GM18519 (cell line): ENCODE data around the gene GNAO1.

Source experiments
- ATAC-seq: cut with Tn5 transposase; IDR thresholded peaks from one replicate; pipeline ENCODE4 v1.9.1; 2021; ENCODE audit warnings: mild to moderate bottlenecking, moderate library complexity; ENCODE audit not compliant: unreplicated experiment, low FRiP score

GNAO1 gene

DNA sequence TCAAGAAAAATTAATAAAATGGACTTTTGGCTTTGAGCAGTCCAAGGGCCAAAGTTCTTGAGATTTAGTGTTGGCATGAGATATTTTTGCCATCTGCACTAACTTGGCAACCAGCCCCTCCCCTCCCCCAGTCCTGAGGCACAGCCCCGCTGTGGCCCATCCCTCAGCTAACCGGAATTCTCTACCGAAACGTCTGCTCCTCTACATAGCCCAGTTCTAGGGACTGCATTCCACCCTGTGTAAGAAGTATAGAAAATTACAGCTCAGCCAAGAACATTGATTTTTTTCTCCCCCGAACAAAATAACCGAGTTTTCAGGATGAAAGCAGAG, 136.6 kb downstream of the GNAO1 start:
- no peak for ATAC-seq

GRCh38 chr16:56328276-56329022, 137.2 kb downstream of the GNAO1 start:
- ATAC-seq = no peak

DNA sequence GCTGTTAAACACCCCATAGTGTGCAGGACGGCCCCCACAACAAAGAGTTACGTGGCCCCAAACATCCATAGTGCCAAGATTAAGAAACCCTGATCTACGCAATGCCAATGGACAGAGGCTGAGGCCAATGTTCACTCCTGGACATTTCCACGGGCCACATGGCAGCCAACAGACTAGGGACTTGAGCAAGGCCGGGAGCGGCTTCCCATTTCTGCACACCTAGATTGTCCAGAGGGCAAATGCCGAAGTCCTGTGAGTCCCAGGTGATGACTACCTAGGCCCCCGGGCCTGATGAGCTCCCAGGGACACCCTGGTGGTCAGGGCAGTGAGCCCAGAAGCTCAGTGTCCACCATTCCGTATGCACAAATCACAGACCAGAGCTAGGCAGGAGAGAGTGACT, 138.6 kb downstream of the GNAO1 start:
- ATAC-seq = no peak

DNA sequence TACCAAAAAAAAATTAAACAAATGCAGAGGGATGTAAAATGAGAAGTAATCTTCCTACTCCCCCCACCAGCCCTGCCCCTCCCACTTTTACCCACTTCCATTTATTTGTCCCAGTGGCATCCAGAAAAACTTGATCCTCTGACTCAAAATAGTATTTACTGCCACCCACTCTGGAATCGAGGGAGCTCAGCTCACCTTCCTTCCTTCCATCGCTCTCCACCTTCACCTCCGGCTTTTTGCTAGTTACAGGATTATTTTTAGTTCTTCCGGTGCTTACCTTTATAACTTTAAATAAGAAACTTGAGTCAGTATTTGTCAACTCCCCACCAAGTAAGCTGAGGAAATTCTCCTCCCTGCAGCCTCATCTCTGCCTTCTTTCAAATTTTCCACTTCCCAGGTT, 139.2 kb downstream of the GNAO1 start:
- ATAC-seq = no peak

- no peak for ATAC-seq
These were observed 140.1 kb downstream of the GNAO1 start for GRCh38 chr16:56331399-56331798.

DNA sequence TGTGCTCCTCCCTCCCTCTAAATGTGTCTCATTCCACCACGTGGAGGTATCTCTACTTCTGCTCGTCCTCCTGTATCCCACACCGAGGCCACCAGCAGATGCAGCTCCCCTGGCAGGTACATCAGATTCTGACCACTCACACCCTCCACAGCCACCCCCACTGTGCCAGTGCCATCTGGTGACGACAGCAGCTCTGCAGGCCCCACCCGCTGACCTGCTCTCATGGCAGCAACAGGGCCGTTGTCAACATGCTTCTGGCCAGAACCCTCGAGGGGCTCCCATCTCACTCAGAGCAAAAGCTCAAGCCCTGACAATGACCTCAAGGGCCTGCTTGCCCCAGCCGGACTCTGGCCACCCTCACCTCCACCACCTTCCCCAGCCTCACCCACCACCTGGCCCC, 140.6 kb downstream of the GNAO1 start:
- no peak for ATAC-seq

DNA sequence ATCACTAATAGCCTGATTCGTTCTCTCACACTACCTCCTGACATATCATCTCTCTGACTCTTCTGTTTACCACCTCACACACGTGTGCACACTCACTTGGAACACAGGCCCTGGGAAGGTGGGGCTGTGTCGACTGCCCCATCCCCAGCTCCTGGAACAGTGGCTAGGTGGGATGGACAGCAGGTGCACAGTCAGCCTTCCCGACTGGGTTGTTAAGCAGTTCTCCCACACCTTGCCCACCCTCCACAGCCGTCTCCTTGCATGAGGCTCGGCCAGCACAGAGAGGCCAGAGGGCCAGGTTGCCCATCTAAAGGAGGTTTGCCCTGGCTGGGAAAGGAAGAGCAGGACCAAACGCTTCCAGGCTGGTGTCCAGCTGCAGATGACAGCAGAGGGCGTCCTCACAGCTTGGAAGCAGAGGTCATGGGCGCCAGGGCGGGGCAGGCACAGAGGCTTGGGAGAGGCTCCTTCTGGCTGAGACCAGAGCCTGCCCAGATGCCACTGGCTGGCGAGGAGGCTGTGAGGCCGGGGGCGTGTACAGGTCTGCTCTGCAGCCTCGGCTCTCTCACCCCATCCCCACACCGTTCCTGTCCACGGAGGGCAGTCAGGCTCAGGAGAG, 141.3 kb downstream of the GNAO1 start:
- ATAC-seq = no peak

DNA sequence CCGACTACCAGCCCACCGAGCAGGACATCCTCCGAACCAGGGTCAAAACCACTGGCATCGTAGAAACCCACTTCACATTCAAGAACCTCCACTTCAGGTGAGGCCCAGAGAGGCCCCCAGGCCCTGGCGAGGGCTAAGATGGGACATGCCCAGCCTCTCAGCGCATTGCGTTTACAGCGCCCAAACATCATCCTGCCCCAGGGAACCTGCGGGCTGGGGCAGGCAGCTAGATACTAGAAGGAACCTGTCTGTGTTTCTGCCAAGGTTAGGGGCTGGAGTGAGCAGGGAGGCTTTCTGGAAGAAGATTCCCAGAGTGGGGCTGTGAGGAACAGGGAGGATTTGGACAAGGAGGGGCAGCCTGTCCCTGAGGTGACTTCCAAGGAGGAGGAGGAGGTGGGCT, 143.5 kb downstream of the GNAO1 start:
- no peak for ATAC-seq

- ATAC-seq = no peak
These were observed 144.9 kb downstream of the GNAO1 start for GRCh38 chr16:56336071-56336688.

DNA sequence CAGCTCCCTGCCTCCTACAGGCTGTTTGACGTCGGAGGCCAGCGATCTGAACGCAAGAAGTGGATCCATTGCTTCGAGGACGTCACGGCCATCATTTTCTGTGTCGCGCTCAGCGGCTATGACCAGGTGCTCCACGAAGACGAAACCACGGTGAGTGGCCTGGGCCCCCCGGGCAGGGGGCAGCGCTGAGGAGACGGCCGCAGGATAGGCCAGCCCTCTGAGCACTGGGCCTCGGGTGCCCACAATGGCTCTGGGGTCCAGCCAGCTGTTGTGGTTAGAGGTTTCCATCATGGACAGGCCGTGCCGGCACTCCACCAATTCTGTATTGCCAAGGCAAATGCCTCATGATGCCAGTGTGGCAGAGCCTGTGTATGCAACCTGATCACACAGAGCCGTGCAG, 145.4 kb downstream of the GNAO1 start:
- no peak for ATAC-seq

- ATAC-seq = no peak
These were observed 146.0 kb downstream of the GNAO1 start for GRCh38 chr16:56337131-56337857.

- ATAC-seq = no peak
These were observed 146.6 kb downstream of the GNAO1 start for GRCh38 chr16:56337858-56338325.

DNA sequence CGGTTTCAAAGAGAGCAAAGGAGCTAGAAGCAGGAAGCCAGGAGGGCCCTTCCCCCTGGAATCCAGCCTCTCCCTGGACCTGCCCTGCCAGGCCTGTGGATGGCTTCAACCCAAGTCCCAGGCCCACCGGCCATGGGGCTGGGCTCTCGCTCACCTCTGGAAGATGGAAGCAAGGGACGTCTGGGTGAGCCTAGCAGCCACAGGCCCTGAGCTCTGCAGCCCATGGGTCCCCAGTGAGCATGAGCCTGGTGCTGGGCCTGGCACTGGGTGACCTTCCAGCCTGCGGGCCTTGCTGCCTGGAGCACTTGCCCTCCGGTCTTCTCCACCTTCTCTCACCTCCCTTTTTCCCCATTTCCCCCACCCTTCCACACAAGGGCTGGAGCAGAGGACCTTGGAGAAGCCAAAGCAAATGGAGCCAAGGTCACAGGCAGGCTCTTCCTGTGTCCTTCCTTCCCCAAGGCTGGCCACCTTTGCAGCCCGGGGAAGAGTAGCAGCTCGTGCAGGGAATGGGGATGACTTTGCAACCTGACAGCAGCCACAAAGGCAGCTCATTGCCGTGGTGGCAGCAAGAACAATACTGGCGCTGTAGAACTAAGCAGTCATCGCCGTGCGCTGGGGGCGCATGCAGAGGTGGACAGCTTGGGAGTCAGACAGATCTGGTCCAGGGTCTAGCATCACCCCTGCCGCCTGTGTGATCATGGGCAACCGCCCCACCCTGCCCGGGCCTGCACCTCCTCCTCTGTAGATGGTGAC, 147.5 kb downstream of the GNAO1 start:
- ATAC-seq = no peak

DNA sequence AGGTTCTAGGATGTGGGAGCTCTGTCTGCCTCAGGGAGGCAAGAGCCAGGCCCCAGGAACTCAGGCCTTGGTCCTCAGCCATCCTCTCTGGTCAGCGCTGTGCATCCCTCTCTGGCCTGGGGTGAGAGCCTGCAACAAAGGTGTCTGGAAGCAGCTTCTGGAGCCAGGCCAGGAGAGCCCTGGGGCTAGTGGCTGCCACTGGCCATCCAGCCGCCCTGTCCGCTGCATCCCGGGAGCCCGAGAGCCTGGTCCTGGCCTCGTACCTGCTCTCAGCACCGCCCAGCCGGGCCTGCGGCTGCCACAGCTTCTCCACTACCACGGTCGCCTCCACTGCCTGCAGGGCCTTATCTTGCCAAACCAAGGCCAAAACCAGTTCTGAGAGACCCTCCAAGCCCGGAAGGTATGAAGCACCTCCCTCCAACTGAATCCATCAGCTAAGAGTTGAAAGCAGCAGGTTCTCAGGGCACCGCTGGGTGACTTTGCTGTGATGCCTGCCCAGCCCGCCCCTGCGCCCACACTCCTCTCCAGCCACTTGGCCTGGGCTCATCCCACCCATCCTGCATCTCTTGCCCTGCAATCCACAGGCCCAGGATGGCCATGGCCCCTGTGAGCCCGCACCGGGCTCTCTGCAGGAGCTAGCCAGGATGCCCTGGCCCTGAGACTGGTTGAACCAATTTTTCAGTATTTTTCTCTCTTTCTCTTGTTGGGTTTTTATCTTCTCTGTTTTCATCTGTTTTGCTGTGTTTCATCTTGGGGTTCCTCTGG, 148.3 kb downstream of the GNAO1 start:
- no peak for ATAC-seq

DNA sequence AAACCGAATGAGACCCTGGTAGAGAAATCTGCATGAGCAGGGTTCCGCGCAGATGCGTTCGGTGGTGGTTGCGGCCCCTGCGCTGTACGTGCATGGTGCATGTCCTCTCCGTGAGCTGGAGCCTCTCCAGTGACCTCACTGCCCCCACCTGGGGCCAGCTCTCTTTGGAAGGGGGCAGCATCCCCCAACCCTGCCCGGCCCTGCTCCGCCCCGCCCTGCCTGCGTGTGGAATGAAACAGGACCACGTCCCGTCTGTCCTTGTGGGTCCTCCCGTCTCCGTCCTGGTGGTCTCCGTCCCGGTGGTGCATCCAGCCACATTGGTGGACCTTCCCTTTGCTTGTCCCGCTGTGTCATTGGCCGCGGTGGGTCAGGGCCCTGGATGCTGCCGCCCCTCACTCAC, 149.1 kb downstream of the GNAO1 start:
- no peak for ATAC-seq

DNA sequence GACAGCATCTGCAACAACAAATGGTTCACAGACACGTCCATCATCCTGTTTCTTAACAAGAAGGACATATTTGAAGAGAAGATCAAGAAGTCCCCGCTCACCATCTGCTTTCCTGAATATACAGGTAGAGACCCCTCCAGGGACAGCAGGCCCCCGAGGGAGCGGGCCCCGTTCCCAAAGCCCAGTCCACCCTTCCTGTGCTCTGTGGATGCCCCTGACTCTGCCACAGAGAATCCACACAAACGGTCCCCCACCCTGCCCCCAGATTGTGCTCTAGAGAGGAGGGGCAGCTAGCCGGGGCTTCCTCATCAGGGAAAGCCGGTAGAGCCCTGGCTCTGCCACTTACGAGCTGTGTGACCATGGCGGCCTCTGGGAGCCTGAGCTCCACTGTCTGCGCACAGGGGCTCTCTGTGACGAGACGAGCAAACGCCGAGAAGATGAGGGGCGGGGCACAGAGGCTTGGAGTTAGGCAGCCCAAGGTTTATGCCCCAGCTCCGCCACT, 149.6 kb downstream of the GNAO1 start:
- ATAC-seq = no peak

DNA sequence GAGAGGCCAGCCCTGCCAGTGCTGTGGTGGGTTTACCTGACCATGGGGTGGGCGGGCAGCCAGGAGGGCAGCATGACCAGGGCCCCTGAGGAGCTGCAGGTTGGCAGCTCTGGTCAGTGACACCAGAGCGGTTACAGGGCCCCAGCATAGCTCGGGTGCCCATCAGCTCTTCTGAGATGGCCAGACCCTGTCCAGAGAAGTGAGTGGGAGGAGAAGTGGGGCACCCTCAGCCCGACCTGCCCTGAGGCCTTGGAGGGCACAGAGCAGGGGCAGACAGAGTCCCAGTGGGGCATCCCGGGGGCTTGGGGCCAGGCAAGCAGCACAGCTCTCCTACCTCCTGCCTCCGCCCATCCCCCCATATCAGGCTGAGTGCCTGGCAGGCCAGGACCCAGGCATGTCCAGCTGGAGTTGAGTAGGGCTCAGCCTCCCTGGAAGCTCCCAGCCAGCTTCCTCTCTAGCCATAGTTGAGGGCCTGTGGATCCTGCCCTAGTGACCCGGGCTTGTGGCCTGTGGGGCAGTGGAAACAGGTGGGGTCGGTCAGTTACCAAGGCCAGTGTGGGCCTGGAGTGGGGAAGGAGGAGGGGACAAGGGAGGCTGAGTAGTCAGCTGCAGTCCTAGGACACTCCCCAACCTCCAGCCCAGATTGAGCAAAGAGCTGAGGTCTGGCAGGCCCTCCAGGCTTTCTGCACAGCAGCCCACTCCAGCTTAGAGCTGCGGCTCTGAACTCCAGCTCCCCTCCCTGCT, 150.5 kb downstream of the GNAO1 start:
- ATAC-seq = no peak

GRCh38 chr16:56343661-56344517, 152.6 kb downstream of the GNAO1 start:
- no peak for ATAC-seq
